SW 1271 (cell line): Measurements from ENCODE around the gene C19orf67.

Source experiments
- DNase-seq, 2 experiments: peaks; one replicate each; lab custom pipeline; 2025; lab: John Stamatoyannopoulos, UW

The C19orf67 gene

DNA sequence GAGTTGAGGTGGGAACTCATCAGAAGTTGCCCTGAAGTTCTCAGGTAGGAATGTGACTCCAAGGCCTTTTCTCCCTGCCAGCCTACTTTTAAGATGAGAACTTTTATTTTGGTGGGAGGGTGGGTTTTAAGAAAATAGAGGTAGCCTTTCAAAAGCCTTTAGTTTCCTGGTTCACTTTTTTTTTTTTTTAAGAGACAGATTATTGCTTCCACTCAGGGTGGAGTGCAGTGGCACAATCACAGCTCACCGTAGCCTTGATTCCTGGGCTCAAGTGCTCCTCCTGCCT lies 3.0 kb downstream of the C19orf67 start:
- no peak for DNase-seq

DNA sequence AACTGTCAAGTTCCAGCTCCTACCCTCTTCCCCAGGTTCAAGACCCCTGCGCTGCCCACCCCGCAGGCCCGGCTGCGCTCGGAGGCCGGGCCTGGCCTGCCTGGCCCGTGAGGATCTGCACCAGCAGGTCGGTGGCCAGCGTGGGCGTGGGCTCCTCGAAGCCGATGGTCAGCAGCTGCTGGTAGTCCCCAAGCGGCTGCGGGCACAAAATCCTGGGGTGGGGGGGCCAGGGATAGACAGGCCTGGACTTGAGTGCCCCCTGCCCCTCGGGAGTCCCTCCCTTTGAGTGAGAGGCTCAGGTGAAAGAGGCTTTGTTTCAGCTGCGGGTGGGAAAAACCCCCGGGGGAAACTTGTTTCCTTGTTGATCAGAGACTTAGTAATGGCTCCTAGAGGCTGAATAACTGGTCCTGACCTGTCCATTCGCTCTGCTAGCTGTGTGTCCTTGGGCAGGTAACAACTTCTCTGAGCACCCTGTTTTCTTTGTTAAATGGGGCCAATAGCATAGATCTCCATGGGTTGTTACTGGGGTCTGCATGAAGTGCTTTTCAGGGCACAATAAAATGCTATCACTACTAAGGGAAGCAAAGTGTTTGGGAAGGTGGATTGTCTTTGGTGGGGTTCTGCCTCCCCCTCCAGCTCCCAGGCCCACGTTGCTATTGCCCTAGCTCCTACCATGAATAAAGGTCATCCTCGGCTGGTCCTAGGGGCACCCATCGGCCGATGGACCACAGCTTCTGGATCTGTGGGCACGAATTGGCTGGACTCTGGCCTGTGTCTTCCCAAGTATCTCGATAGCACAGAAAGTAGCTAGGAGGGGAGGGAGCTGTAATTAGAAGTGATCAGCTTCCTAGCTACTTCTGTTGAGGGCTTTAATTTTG lies 3.5 kb downstream of the C19orf67 start:
- DNase-seq: no peak

DNA sequence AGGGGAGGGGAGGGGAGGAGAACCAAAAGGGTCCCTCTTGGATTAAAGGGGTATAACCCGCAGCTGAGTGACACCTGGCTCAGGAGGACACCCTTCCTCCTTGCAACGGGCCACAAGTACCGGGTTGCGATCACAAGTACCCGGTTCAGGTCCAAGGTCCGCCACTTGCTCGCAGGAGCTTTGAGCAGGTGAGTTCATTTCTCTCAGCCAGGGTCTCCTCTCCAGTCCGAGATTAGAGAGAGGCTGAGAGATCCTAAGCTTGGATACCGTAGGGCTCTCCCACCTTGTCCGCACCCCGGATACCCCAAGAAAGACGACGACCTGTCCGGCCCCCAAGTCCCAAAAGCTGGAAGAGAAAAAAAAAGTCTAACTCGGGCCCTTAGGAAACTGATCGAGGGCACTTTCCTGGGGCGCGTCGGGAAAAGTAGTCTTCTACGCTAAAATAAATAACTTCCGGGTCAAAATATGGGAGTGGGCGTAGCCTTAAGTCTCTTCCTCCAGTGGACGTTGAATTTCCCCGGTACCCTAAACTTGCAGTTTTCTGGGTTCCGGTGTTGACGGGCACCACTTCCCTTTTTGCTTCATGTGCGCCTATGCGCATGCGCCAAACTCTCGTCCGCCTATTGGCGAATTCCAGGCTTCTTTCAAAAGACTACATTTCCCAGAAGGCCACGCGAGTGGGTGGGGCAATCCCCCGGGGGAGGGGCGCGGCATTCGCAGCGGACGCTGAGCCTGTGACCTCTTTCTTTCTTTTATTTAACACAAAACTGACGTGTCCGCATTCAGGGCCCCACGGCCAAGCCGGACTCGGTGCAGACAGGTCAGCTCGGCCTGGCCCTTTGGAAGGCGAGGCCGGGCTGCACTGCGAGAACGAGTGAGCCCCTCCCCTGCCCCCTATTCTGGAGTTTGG lies 4.4 kb downstream of the C19orf67 start:
- DNase-seq: peak; percentile 97 to 99

DNA sequence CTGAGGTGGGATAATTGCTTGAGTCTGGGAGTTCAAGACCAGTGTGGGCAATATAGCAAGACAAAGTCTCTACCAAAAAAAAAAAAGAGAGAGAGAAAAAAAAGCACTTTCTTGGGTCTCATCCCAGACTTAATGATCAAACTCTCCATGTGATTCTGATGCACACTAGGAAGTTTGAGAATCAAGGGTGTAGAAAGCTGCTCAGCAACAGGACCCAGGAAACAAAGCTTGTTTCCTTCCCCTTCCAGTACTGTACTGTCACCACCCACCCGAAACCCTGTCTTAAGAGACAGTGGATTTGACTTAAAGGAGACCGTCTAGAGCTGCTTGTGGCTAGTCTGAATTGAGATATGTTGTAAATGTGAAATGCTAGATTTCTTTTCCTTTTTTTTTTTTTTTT lies 7.2 kb downstream of the C19orf67 start:
- DNase-seq: no peak

DNA sequence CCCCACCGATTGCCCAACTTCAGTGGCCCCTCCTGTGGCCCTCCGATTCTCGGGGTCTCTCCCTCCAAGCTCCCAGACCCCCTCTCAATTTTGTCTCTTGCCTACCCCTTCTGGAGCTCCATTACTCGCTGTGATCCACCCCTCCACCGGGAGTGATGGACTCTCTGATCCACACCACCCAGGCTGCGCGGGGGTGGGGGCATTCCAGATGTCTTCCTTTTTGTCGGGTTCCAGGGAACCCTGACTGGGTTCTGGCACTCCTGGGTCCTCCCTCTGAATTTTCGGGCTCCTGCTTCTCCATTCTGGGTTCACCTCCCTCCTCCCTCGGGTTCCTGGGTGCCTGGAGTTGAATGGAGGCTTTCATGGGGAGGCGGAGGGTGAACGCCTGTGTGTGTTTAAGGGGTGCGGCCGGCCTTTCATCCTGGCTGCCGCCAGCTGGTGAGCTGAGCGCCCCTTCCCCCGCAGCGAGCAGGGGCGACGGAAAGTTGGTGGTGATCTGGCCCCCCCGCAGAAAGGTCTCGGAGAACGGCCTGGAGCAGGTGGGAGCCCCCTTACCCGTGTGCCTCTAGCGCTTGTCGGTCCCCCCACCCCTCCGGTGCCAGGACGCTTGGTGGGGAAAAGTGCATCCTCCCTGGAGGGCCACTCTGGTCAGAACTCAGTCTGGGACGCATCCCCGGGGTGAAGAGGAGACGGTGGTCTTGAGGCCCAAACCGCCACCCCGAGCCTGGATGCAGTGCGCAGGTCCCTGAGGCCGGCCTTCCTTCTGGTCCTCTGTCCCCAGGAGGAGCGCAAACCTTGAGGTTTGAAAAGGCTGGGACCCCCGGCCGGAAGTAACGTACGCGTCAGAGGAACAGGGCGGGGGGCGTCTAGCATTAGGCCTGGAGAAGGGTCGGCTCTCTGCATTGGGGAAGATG lies 11.4 kb downstream of the C19orf67 start:
- DNase-seq: peak in 1 of 2 experiments; percentile 59

DNA sequence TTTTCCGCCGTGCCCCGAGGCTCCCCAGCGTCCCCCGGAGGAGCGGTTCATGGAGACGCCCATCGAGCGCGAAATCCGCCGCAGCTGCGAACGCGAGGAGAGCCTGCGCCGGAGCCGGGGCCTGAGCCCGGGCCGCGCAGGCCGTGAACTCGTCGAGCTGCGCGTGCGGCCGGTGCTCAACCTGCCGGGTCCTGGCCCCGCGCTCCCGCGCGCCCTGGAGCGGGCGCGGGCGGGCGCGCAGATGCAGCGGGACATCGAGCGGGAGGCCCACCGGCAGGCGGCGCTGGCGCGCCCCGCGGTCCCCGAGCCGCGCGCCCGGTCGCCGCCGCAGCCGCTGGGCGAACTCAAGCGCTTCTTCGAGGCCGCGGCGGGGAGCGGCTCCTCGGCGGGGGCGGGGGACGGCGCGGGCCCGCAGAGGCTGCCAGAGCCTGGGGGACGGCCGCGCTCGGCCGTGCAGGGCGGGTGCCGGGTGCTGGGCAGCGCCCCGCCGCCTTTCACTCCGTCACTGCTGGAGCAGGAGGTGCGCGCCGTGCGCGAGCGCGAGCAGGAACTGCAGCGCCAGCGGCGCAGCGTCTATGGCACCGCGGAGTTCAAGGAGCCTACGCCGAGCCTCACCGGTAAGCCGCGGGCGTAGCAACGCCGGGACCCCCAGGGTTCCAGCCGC lies 12.2 kb downstream of the C19orf67 start:
- DNase-seq: peak in 1 of 2 experiments; percentile 72

DNA sequence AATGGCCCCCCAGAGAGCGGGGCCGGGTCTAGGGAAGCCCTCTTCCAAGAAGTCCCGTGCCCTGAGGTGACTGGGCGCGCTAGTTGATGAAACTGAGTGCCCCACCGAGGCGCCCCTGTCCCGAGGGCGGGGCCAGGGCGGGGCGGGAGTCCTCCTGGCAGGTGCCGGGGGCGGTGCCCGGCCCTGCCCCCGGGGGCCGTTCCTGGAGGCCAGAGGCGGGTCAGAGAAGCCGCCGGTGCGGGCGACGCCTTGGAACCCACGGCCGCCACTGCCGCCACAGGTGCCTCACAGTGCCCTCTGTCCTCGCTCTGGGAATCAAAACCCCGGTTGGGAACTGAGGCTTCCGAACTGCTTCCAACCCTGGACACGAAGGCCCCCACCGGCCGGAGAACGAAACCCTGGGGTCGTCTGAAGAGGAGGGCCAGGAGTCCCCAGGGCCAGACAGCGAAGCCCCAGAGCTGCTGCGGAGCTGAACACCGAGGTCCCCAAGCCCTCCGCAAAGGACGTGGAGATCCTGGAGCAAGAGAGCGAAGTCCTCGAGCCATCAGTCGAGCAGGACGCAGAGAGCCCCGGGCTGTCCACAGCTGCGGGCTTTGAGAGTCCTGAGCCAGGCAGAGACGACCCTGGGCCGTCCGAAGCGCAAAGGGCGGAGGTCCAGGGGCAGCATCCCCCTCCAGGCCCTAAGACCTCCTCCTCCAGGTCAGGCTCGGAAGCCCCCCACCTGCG lies 12.9 kb downstream of the C19orf67 start, which contains the start of gene MISP3:
MISP3 (plus strand) TSS at position 252 of the 726 bp plus-strand sequence. CDS start 524 bp downstream, outside the sequence.
- no peak for DNase-seq

DNA sequence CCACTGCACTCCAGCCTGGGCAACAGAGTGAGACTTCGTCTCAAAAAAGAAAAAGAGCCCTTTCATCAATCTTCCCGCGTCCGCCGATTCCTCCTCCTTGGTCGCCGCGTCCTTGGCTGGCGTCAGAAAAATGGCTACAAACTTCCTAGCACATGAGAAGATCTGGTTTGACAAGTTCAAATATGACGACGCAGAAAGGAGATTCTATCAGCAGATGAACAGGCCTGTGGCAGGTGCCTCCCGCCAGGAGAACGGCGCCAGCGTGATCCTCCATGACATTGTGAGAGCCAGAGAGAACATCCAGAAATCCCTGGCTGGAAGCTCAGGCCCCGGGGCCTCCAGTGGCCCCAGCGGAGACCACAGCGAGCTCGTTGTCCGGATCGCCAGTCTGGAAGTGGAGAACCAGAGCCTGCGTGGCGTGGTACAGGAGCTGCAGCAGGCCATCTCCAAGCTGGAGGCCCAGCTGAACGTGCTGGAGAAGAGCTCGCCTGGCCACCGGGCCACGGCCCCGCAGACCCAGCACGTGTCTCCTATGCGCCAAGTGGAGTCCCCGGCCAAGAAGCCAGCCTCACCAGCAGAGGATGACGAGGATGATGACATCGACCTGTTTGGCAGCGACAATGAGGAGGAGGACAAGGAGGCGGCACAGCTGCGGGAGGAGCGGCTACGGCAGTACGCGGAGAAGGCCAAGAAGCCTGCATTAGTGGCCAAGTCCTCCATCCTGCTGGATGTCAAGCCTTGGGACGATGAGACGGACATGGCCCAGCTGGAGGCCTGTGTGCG lies 15.1 kb downstream of the C19orf67 start:
- no peak for DNase-seq

DNA sequence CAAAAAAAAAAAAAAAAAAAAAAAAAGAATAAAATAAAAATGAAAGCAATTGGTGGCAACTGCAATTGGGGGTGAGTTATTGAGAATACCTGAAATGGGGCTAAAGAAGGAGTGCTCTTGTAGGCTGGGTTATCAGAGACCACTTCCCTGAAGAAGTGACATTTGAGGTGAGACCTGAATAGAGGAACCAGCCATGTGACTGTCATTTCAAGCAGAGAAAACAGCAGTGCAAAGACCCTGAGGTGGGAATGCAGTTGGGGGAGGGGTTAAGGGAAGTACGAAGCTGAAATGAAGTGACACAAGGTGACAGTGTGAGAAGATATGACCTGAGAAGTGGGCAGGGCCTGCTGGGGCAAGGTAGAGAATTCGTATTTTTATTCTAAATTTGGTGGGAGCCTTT lies 19.4 kb downstream of the C19orf67 start:
- no peak for DNase-seq

DNA sequence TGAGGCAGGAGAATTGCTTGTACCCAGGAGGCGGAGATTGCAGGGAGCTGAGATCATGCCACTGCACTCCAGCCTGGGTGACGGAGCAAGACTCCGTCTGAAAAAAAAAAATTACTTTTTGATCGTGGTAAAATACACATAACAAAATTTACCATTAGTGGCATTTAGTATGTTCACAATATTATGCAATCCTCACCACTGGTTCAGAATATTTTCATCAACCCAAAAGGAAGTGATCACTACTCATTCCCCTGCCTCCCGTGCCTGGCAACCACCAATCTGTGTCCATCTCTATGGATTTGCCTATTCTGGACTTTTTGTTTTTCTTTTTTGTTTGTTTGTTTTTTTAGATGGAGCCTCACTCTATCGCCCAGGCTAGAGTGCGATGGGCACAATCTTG lies 22.5 kb downstream of the C19orf67 start:
- no peak for DNase-seq

DNA sequence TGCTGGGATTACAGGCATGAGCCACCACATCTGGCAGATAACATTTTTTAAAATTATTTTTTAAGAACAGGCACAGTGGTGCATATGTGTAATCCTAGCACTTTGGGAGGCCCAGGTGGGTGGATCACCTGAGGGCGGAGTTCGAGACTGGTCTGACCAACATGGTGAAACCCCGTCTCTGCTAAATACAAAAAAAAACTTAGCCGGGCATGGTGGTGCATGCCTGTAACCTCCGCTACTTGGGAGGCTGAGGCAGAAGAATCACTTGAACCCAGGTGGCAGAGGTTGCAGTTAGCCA lies 23.1 kb downstream of the C19orf67 start:
- no peak for DNase-seq

DNA sequence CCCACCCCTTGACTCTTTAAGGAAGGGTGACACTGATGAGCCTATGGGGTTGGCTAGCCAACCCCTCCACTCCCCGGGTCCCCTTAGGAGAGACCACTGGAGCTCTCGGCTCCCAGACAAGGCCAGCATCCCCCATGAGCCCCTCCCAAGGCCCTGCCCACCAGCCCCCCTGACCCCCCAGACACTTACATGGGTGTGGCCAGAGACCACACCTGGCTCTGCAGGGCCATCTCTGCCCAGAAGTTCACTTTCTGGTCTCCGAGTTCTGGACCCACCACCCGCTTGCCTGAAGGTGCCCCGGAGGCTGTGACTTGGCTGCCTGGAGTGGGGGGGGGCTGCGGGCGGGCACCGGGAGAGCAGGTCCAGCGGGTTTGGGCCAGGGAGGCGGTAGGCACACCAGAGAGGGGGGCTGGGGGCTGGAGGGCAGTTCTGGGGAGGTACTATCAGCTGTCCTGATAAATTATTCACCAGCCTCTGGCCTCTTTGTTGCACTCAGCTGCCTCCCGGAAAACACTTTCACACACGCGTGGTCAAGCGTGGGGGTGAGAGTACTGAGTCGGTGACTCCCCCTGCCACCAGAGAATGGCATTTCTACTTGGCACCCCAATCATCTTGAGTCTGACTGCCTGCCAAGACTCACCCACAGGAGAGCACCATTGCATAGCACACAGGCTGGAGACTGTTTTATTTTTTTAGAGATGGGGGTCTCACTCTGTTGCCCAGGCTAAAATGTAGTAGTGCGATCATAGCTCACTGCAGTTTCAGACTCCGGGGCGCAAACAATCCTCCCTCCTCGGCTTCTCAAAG lies 23.6 kb downstream of the C19orf67 start, which contains the start of gene PALM3:
PALM3 (minus strand) TSS at position 326 of the 807 bp plus-strand sequence; CDS start at position 230, 96 bp downstream.
- DNase-seq: no peak

DNA sequence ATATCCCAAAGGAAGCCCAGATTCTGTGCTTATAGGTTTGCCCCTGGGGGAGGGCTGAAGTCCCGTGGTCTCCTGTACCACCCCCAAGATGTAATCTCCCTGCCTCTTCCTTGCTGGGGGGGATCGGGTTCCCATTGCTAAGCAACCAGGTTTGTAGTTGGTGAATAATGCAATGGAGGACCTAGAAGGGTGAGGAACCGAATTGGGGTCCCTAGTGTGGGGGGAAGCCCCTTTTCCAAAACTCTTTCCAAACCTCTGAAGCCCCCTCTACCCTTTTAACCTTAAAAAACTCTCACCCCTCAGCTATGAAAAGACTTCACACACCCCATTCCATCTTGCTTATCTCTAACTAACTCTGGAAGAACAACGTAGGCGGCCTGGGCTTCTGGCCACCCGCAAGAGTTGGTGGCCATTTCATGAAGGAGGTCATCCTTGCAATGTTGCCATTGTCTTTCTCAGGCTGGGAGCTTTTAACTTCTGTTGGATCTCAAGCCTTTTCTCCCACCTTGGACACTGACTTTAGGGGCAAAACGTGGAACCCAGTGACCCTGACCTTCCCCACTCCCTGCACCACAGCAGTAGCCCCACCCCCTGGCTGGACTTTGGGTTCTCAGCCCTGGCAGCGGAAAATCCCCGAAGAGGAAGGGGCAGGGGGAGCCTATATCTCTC lies 24.4 kb downstream of the C19orf67 start:
- DNase-seq: no peak

DNA sequence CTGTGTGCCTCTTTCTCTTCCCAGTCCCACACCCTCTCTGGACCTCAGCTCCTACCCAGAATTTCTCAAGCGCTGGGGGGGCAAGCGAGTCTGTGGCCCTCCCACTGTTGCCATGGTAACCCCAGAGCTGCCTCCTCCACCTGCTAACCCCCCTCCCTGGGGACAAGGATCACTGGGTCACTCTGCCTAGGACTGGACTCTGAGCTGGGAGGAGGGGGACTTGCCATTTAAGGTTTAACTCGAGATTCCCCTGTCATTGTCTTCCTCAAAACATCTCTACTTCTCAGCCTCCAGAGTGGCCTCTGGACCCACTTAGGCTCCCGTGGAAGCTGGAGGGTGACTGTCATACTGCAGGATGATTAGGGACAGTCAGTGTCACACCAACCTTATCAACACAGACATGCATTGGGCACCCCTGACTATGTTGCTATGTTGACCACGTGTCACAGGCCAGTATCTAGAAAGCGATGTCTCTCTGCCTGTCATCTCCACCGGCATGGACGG lies 25.9 kb downstream of the C19orf67 start:
- DNase-seq: no peak

DNA sequence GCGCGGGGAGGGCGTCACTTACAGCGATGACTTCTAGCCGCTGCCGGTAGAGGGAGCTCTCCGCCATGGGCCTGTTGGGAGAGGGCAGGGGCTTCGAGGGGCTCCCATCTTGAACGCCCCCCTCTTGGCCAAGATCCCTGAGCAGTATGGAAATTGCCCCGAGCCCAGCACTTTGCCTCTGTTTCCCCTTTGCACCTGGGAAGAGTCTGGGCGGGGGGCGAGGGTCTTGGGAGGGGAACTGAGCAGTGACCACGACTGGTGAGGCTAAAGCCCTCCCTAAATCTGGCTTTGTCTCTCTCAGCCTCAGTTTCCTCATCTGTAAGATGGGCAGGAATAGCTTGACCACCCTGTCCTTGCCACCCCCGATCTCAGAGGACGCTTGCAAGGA lies 26.5 kb downstream of the C19orf67 start:
- DNase-seq: no peak

DNA sequence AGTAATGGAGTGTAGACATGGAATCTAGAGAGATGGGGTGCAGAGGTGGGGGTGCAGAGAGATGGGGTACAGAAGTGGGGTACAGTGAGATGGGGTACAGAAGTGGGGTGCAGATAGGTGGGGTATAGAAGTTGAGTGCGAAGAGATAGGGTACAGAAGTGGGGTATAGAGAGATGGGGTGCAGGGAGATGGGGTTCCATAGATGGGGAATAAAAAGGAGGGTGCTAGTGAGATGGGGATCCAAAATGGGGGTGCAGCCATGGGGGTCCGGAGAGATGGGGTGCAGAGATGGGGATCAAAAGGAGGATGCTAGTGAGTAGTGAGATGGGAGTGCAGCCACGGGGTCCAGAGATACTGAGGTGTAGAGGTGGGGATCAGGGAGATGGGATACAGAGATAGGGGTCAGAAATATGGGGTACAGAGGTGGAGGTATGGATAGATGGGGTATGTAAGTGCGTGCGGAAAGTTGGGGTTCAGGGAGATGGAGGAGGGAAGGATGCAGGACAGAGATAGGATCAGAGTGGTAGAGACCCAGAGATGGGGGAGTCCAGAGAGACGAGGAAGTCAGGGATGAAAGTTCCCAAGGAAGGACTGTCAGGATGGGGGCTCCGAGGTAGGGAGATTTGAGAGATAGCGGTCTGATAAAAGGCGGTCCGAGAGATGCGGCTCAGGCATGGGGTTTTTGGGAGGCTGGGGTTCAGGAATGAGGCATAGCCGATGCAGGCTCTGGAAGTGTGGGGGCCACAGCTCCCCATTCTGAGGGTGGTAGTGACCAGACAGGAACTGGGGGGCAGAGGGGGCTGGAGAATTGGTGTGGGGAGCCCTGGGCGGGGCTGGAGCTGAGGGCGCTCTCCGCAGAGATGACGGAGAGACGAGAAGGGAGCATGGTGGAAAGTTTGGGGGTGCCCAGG lies 27.1 kb downstream of the C19orf67 start:
- no peak for DNase-seq

DNA sequence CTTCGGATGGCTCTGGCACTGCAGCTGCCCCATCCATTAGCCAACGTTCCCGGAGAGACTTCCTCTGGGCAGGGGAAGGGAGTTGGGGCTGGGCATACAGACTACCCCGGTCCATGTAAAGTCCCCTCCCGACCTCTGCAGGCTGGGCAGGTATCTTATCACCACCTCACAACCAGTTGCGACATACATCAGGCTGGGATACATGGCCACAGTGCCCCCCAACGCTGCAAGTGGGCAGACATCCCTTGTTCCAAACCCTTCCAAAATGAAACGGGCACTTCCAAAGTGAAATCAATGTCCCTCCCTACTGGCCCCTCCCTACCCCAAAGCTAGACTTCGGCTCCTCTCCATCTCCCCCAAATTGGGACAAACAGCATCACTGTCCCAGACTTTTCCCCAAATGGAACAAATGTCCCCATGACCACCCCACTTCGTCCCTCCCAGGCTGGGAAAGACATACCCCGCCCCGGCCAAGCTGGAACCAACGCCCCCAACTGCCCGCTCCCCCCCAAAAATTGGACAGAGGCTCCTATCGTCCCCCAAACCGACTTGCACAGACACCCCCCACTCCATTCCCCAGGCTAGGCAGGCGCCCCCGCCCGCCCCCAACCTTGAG lies 28.7 kb downstream of the C19orf67 start:
- DNase-seq: no peak
